Lower leg skin (tissue), 4 donors: ENCODE measurements around the gene UBFD1. TPM values are rescaled to one million over a fixed set of nuclear protein-coding genes. Genes with fewer than 3 reads are reported as not detected.
A peak's percentile ranks its signal among the peaks of the same experiment; 100 is the strongest.

Source experiments
- DNase-seq, 2 donors: peaks; one replicate each; pipeline ENCODE4 v3.0.0-alpha.2; 2019; ENCODE audit warnings: low spot score in 2 of 2
- H3K4me3 ChIP-seq: fragments of 200-600 bp; sonication (generic); 2 replicates; pipeline ENCODE4 v1.5.1; 2017; ENCODE audit warnings: mild to moderate bottlenecking, low read depth; ENCODE audit not compliant: poor library complexity, severe bottlenecking
- CTCF ChIP-seq, 3 donors: fragments of 450-650 bp; IDR thresholded peaks; one replicate each; pipeline ENCODE4 v1.5.1; 2016; ENCODE audit warnings: antibody characterized with exemption in 3 of 3, mild to moderate bottlenecking in 3 of 3, moderate library complexity in 2 of 3
- POLR2A ChIP-seq, 2 donors: fragments of 450-650 bp; IDR thresholded peaks; one replicate each; pipeline ENCODE4 v1.6.1; 2016 to 2017; ENCODE audit warnings: antibody characterized with exemption in 2 of 2, mild to moderate bottlenecking in 1 of 2, moderate library complexity in 1 of 2
- WGBS, 2 donors: methylation state at CpG; one replicate each; pipeline ENCODE4 v1.1.5; 2018; 5-methylcytosine and 5-hydroxymethylcytosine counted together
- intact Hi-C: fragments of 100-400 bp; cut with DNase I; formaldehyde crosslinking; loops from one replicate; pipeline ENCODE4 v1.15.0; 2023; ENCODE audit warnings: low total_unique reads
- total RNA-seq, 4 donors: library from RNA; depleted of rRNA; stranded (reverse); fragments of >200 nt; gene quantifications; one replicate each; pipeline ENCODE4 v1.1.0, GENCODE V29; 2016

Gene UBFD1
- total RNA-seq, 4 donors from 2014 or later: 32.5 to 61.3 (median 42.7) TPM

GRCh38 chr16:23544436-23544835, 13.1 kb upstream of the UBFD1 start:
- H3K4me3 ChIP-seq: no peak overlapping the region
- intact Hi-C loops: no loop called here
- TF ChIP-seq CTCF (IDR thresholded peaks at IDR 0.05) (no peak), POLR2A (IDR thresholded peaks at IDR 0.05) (no peak)
- WGBS, 2 donors: 96 to 98% methylated on average over 14 of the region's 14 CpGs
- no peak for DNase-seq

- intact Hi-C loops: no loop called here
- TF ChIP-seq POLR2A (IDR thresholded peaks at IDR 0.05) (no peak), CTCF (IDR thresholded peaks at IDR 0.05) (no peak)
- no peak for DNase-seq
- no peak overlapping the region for H3K4me3 ChIP-seq
- WGBS, 2 donors: 95 to 96% methylated on average over 5 of the region's 5 CpGs
Observed at GRCh38 chr16:23549938-23550337, 7.6 kb upstream of the UBFD1 start.

- TF ChIP-seq POLR2A (IDR thresholded peaks at IDR 0.05): no peak
- no peak for TF ChIP-seq CTCF (IDR thresholded peaks at IDR 0.05)
- H3K4me3 ChIP-seq: no peak overlapping the region
- WGBS, 2 donors: 78% methylated on average over 6 of the region's 6 CpGs
- DNase-seq: no peak
- intact Hi-C loops: no loop called here
Observed at GRCh38 chr16:23552161-23552560, 5.4 kb upstream of the UBFD1 start.

GRCh38 chr16:23554536-23554935, 3.0 kb upstream of the UBFD1 start:
- intact Hi-C loops: no loop called here

GRCh38 chr16:23557779-23558702, 514 bp downstream of the UBFD1 start:
- intact Hi-C loops: loop anchor here (5.0 kb wide), 1 partner anchor 479 kb away; no protein-coding TSS in a partner anchor
- TF ChIP-seq CTCF (IDR thresholded peaks at IDR 0.05): no peak
- peak overlapping the region; percentile 89 for H3K4me3 ChIP-seq
- WGBS, 2 donors: 2% methylated on average over 27 to 45 of the region's 60 CpGs
- DNase-seq: peak in 1 of 2 donors; percentile 21

More at GRCh38 chr16:23554536-23554935, 3.0 kb upstream of the UBFD1 start:
- WGBS, 2 donors: 83 to 85% methylated on average over 3 of the region's 3 CpGs
- no peak overlapping the region for H3K4me3 ChIP-seq
- no peak for TF ChIP-seq POLR2A (IDR thresholded peaks at IDR 0.05)
- no peak for TF ChIP-seq CTCF (IDR thresholded peaks at IDR 0.05)
- no peak for DNase-seq
